Neural cell (in vitro differentiated cells): ENCODE data around the gene GAMT.

Experiments
- CTCF ChIP-seq: fragments of 450-650 bp; IDR thresholded peaks from 2 replicates; pipeline ENCODE4 v1.5.1; 2014; ENCODE audit warnings: antibody characterized with exemption, mild to moderate bottlenecking, moderate library complexity; ENCODE audit not compliant: poor library complexity, severe bottlenecking
- EZH2 ChIP-seq: fragments of 200-600, 300-800 bp; shearing (Covaris generic), sonication (generic); IDR thresholded peaks from 2 replicates; pipeline ENCODE4 v1.6.1; 2014; ENCODE audit warnings: antibody characterized with exemption, low read length, borderline replicate concordance, mild to moderate bottlenecking; ENCODE audit not compliant: insufficient read depth, poor library complexity, severe bottlenecking
- REST ChIP-seq: IDR thresholded peaks from 2 replicates; pipeline ENCODE4 v1.6.1; 2012; ENCODE audit warnings: borderline replicate concordance
- TAF1 ChIP-seq: IDR thresholded peaks from 2 replicates; pipeline ENCODE4 v1.6.1; 2012; ENCODE audit warnings: low read depth

GRCh38 chr19:1390890-1391423 is 10.4 kb downstream of the GAMT start:
- TF ChIP-seq EZH2 (no peak), CTCF (no peak), REST (no peak), TAF1 (no peak)
